Parathyroid adenoma (tissue), 2 donors: Measurements from ENCODE around the gene FYTTD1.

ENCODE experiments used
- H2AFZ ChIP-seq: fragments of 300-600 bp; sonication (generic); one replicate; pipeline ENCODE4 v1.7.0; 2017; ENCODE audit warnings: antibody characterized with exemption, mild to moderate bottlenecking
- H3K27ac ChIP-seq: fragments of 300-600 bp; sonication (generic); one replicate; pipeline ENCODE4 v1.7.0; 2017
- H3K27me3 ChIP-seq: fragments of 300-600 bp; sonication (generic); one replicate; pipeline ENCODE4 v1.7.0; 2017; ENCODE audit warnings: low read length; ENCODE audit not compliant: control insufficient read depth, insufficient read depth
- H3K36me3 ChIP-seq: fragments of 300-600 bp; sonication (generic); one replicate; pipeline ENCODE4 v1.7.0; 2017; ENCODE audit warnings: low read length; ENCODE audit not compliant: control insufficient read depth, insufficient read depth
- H3K4me1 ChIP-seq: fragments of 300-600 bp; sonication (generic); one replicate; pipeline ENCODE4 v1.7.0; 2017; ENCODE audit warnings: control low read depth
- H3K4me2 ChIP-seq: fragments of 300-600 bp; sonication (generic); one replicate; pipeline ENCODE4 v1.7.0; 2017; ENCODE audit warnings: low read length
- H3K4me3 ChIP-seq: fragments of 300-600 bp; sonication (generic); one replicate; pipeline ENCODE4 v1.7.0; 2017; ENCODE audit warnings: low read depth, low read length
- H3K79me2 ChIP-seq: fragments of 300-600 bp; sonication (generic); one replicate; pipeline ENCODE4 v1.7.0; 2017; ENCODE audit warnings: control low read depth
- H3K9ac ChIP-seq: fragments of 300-600 bp; sonication (generic); one replicate; pipeline ENCODE4 v1.7.0; 2017; ENCODE audit warnings: mild to moderate bottlenecking
- H3K9me3 ChIP-seq: fragments of 300-600 bp; sonication (generic); one replicate; pipeline ENCODE4 v1.7.0; 2017; ENCODE audit warnings: low read length; ENCODE audit not compliant: control insufficient read depth
- TF ChIP-seq, protein P1 (sequence below): fragments of 300-600 bp; sonication (generic); IDR thresholded peaks from one replicate; pipeline ENCODE4 v1.7.0; 2017; ENCODE audit warnings: antibody characterized with exemption, mild to moderate bottlenecking
- donor health status: primary hyperparathyroidism.

The FYTTD1 gene

DNA sequence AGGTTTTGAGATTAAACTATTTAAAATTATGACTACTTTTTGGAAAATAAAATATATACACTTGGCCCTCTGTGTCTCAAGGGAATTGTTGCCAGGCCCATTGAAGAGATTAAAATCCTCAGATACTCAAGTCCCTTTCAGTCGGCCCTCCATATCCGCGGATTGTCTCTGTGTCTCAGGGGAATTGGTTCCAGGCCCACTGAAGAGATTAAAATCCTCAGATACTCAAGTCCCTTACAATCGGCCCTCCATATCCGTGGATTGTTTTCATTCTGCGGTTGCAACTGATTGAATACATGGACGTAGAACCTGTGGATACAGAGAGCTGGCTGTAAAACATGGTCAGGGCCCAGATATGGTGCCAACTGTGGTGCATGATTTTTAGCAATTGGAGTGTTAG is 25.6 kb downstream of the FYTTD1 start:
- Histone ChIP-seq H3K27me3 (no peaks in the 10 kb centered on the region), H2AFZ (no peak overlapping the region), H3K79me2 (no peaks in the 10 kb centered on the region), H3K27ac (no peak overlapping the region), H3K4me3 (no peak overlapping the region), H3K9ac (no peak overlapping the region), H3K4me2 (no peak overlapping the region), H3K36me3 (no peaks in the 10 kb centered on the region), H3K9me3 (no peaks in the 10 kb centered on the region), H3K4me1 (no peaks in the 10 kb centered on the region)
- TF ChIP-seq, protein P1, sequence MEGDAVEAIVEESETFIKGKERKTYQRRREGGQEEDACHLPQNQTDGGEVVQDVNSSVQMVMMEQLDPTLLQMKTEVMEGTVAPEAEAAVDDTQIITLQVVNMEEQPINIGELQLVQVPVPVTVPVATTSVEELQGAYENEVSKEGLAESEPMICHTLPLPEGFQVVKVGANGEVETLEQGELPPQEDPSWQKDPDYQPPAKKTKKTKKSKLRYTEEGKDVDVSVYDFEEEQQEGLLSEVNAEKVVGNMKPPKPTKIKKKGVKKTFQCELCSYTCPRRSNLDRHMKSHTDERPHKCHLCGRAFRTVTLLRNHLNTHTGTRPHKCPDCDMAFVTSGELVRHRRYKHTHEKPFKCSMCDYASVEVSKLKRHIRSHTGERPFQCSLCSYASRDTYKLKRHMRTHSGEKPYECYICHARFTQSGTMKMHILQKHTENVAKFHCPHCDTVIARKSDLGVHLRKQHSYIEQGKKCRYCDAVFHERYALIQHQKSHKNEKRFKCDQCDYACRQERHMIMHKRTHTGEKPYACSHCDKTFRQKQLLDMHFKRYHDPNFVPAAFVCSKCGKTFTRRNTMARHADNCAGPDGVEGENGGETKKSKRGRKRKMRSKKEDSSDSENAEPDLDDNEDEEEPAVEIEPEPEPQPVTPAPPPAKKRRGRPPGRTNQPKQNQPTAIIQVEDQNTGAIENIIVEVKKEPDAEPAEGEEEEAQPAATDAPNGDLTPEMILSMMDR, result no peak

GRCh38 chr3:197782230-197782629 is 32.5 kb downstream of the FYTTD1 start:
- Histone ChIP-seq H3K9ac (no peak overlapping the region), H3K79me2 (no peaks in the 10 kb centered on the region), H3K9me3 (no peaks in the 10 kb centered on the region), H3K4me3 (no peak overlapping the region), H3K27ac (no peak overlapping the region), H2AFZ (no peak overlapping the region), H3K4me2 (no peak overlapping the region), H3K36me3 (no peaks in the 10 kb centered on the region), H3K27me3 (no peaks in the 10 kb centered on the region), H3K4me1 (no peaks in the 10 kb centered on the region)
- TF ChIP-seq, protein P1, result no peak

DNA sequence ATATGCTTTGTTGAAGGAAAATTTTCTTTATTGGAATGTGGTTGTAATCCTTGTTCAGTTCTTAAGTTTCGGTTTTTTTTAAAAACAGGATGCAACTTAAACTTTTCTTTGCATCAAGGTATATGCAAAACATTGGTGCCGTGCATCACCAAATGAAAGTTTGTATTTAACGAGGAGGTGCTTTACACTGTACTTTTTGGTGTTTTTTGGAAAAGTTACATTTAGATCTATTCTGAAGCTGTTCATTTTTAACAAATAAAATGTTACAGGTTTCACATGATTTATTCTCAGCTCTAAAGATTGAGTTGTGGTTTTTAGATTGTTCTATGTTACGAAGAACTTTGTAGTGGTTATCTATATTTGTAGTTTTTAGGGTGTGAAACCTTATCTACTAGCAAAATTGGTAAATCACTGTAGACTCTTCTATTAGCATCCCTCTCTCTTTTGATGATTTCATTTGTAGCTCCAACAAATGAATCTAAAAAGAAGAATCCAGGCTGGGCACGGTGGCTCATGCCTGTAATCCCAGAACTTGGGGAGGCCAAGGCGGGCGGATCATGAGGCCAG is 34.4 kb downstream of the FYTTD1 start:
- Histone ChIP-seq H3K79me2 (no peaks in the 10 kb centered on the region), H3K4me3 (no peak overlapping the region), H3K9ac (no peak overlapping the region), H3K27me3 (no peaks in the 10 kb centered on the region), H3K27ac (no peak overlapping the region), H3K4me1 (no peaks in the 10 kb centered on the region), H2AFZ (no peak overlapping the region), H3K36me3 (no peaks in the 10 kb centered on the region), H3K9me3 (no peaks in the 10 kb centered on the region), H3K4me2 (no peak overlapping the region)
- TF ChIP-seq, protein P1, result no peak

DNA sequence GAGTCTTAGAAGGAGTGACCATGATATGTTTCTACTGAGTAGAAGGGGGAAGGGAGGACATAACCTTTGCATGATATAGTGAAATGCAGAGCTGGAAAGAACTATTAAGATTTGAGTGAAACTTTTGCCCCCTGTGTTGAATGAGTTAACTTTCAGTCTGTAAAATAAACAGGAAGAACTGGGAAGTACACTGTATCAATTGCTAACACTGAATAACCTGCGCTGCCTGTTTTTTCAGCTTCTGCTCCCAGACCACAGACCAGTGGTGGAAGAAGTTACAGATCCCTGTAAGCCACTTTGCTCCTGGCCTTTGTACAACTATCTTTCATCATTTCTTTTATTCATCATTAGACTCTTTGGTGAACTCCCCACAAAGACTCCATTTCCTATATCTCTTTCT is 37.7 kb downstream of the FYTTD1 start:
- Histone ChIP-seq H3K4me2 (no peak overlapping the region), H3K9ac (no peak overlapping the region), H3K4me3 (no peak overlapping the region), H3K27ac (no peak overlapping the region), H3K4me1 (no peaks in the 10 kb centered on the region), H3K27me3 (no peaks in the 10 kb centered on the region), H3K9me3 (no peaks in the 10 kb centered on the region), H3K36me3 (no peaks in the 10 kb centered on the region), H2AFZ (no peak overlapping the region), H3K79me2 (peaks cover 3% of the 10 kb centered on the region)
- TF ChIP-seq, protein P1, result no peak

- no peak overlapping the region for H3K27ac ChIP-seq
- H3K27me3 ChIP-seq, result no peaks in the 10 kb centered on the region
- H3K79me2 ChIP-seq, result peaks cover 3% of the 10 kb centered on the region
- H2AFZ ChIP-seq, result no peak overlapping the region
- H3K4me1 ChIP-seq, result no peaks in the 10 kb centered on the region
- H3K9me3 ChIP-seq, result no peaks in the 10 kb centered on the region
- no peak overlapping the region for H3K4me2 ChIP-seq
- H3K36me3 ChIP-seq, result no peaks in the 10 kb centered on the region
- no peak overlapping the region for H3K4me3 ChIP-seq
- TF ChIP-seq, protein P1, result no peak
- H3K9ac ChIP-seq, result no peak overlapping the region
Measured at GRCh38 chr3:197789309-197789708, 39.6 kb downstream of the FYTTD1 start.
